ENCODE results near the gene PHYH. TPM values are rescaled to one million over a fixed set of nuclear protein-coding genes. Genes with fewer than 3 reads are reported as not detected.
"Not testable (repeated sequence)": the region's sequence is repeated elsewhere in the genome, so short reads cannot be mapped to it uniquely, and the experiment has no call there.

The PHYH gene
- total and polyA plus RNA-seq, 5 donors = 70.7 to 138 (median 89.1) TPM

- ATAC-seq = no peak
- WGBS = 93% methylated on average over 6 of the region's 6 CpGs
- Histone ChIP-seq H3K4me3 (ENCODE audit: low read length) (no peak overlapping the region), H3K27me3 (ENCODE audit: control insufficient read depth, insufficient read depth) (no peaks in the 10 kb centered on the region), H3K4me1 (ENCODE audit: control insufficient read depth, insufficient read depth, low read length) (peaks cover 3% of the 10 kb centered on the region), H3K9me3 (ENCODE audit: control insufficient read depth, low read length) (no peaks in the 10 kb centered on the region), H3K27ac (ENCODE audit: low read length) (peak overlapping the region; percentile 23)
- intact Hi-C loops (cut with DNase I) = no loop called here
- no peak for DNase-seq
These were observed 37.9 kb upstream of the PHYH start for GRCh38 chr10:13337827-13338196.

GRCh38 chr10:13337128-13337826, 37.4 kb upstream of the PHYH start:
- Histone ChIP-seq H3K4me3 (ENCODE audit: low read length) (no peak overlapping the region), H3K4me1 (ENCODE audit: control insufficient read depth, insufficient read depth, low read length) (peaks cover 3% of the 10 kb centered on the region), H3K9me3 (ENCODE audit: control insufficient read depth, low read length) (no peaks in the 10 kb centered on the region), H3K27ac (ENCODE audit: low read length) (no peak overlapping the region), H3K27me3 (ENCODE audit: control insufficient read depth, insufficient read depth) (no peaks in the 10 kb centered on the region)
- DNase-seq = no peak
- intact Hi-C loops (cut with DNase I) = no loop called here
- ATAC-seq = no peak
- 94% methylated on average over 4 of the region's 4 CpGs for WGBS

- intact Hi-C loops (cut with DNase I) = no loop called here
- Histone ChIP-seq H3K4me1 (ENCODE audit: control insufficient read depth, insufficient read depth, low read length) (peaks cover 3% of the 10 kb centered on the region), H3K4me3 (ENCODE audit: low read length) (no peak overlapping the region), H3K27me3 (ENCODE audit: control insufficient read depth, insufficient read depth) (no peaks in the 10 kb centered on the region), H3K27ac (ENCODE audit: low read length) (no peak overlapping the region), H3K9me3 (ENCODE audit: control insufficient read depth, low read length) (no peaks in the 10 kb centered on the region)
- 94% methylated on average over 9 of the region's 9 CpGs for WGBS
- ATAC-seq (no peak), DNase-seq (no peak)
These were observed 36.0 kb upstream of the PHYH start for GRCh38 chr10:13335881-13336280.

- no peak for ATAC-seq
- no peak for DNase-seq
- H3K4me1 ChIP-seq (ENCODE audit: control insufficient read depth, insufficient read depth, low read length) = peaks cover 3% of the 10 kb centered on the region
- H3K27me3 ChIP-seq (ENCODE audit: control insufficient read depth, insufficient read depth) = no peaks in the 10 kb centered on the region
- 96% methylated on average over 2 of the region's 2 CpGs for WGBS
- no peak overlapping the region for H3K27ac ChIP-seq (ENCODE audit: low read length)
- H3K4me3 ChIP-seq (ENCODE audit: low read length) = no peak overlapping the region
- intact Hi-C loops (cut with DNase I) = no loop called here
- H3K9me3 ChIP-seq (ENCODE audit: control insufficient read depth, low read length) = no peaks in the 10 kb centered on the region
These were observed 34.7 kb upstream of the PHYH start for GRCh38 chr10:13334556-13334955.

GRCh38 chr10:13331646-13332045, 31.8 kb upstream of the PHYH start:
- ATAC-seq (no peak), DNase-seq (no peak)
- Histone ChIP-seq H3K9me3 (ENCODE audit: control insufficient read depth, low read length) (no peaks in the 10 kb centered on the region), H3K4me1 (ENCODE audit: control insufficient read depth, insufficient read depth, low read length) (no peaks in the 10 kb centered on the region), H3K27ac (ENCODE audit: low read length) (no peak overlapping the region), H3K27me3 (ENCODE audit: control insufficient read depth, insufficient read depth) (no peaks in the 10 kb centered on the region), H3K4me3 (ENCODE audit: low read length) (no peak overlapping the region)
- intact Hi-C loops (cut with DNase I) = no loop called here
- 91% methylated on average over 5 of the region's 5 CpGs for WGBS

GRCh38 chr10:13330980-13331379, 31.1 kb upstream of the PHYH start:
- H3K4me1 ChIP-seq (ENCODE audit: control insufficient read depth, insufficient read depth, low read length); H3K4me3 ChIP-seq (ENCODE audit: low read length); H3K9me3 ChIP-seq (ENCODE audit: control insufficient read depth, low read length); H3K27ac ChIP-seq (ENCODE audit: low read length); intact Hi-C loops (cut with DNase I); ATAC-seq; H3K27me3 ChIP-seq (ENCODE audit: control insufficient read depth, insufficient read depth); DNase-seq: not testable (repeated sequence)
- 98% methylated on average over 8 of the region's 8 CpGs for WGBS

- 95% methylated on average over 3 of the region's 3 CpGs for WGBS
- ATAC-seq (no peak), DNase-seq (no peak)
- H3K4me3 ChIP-seq (ENCODE audit: low read length) = no peak overlapping the region
- H3K9me3 ChIP-seq (ENCODE audit: control insufficient read depth, low read length) = no peaks in the 10 kb centered on the region
- no peaks in the 10 kb centered on the region for H3K4me1 ChIP-seq (ENCODE audit: control insufficient read depth, insufficient read depth, low read length)
- no peaks in the 10 kb centered on the region for H3K27me3 ChIP-seq (ENCODE audit: control insufficient read depth, insufficient read depth)
- intact Hi-C loops (cut with DNase I) = no loop called here
- no peak overlapping the region for H3K27ac ChIP-seq (ENCODE audit: low read length)
These were observed 29.7 kb upstream of the PHYH start for GRCh38 chr10:13329565-13329964.

- H3K27ac ChIP-seq (ENCODE audit: low read length) = no peak overlapping the region
- intact Hi-C loops (cut with DNase I) = no loop called here
- no peaks in the 10 kb centered on the region for H3K4me1 ChIP-seq (ENCODE audit: control insufficient read depth, insufficient read depth, low read length)
- DNase-seq (no peak), ATAC-seq (peak; percentile 20 to 51)
- no peaks in the 10 kb centered on the region for H3K27me3 ChIP-seq (ENCODE audit: control insufficient read depth, insufficient read depth)
- H3K4me3 ChIP-seq (ENCODE audit: low read length) = no peak overlapping the region
- H3K9me3 ChIP-seq (ENCODE audit: control insufficient read depth, low read length) = no peaks in the 10 kb centered on the region
- 85% methylated on average over 10 of the region's 10 CpGs for WGBS
These were observed 28.7 kb upstream of the PHYH start for GRCh38 chr10:13328613-13329012.

GRCh38 chr10:13328126-13328525, 28.3 kb upstream of the PHYH start:
- no peaks in the 10 kb centered on the region for H3K9me3 ChIP-seq (ENCODE audit: control insufficient read depth, low read length)
- no peak for DNase-seq
- no peaks in the 10 kb centered on the region for H3K4me1 ChIP-seq (ENCODE audit: control insufficient read depth, insufficient read depth, low read length)
- 95% methylated on average over 5 of the region's 5 CpGs for WGBS
- intact Hi-C loops (cut with DNase I) = no loop called here
- no peak overlapping the region for H3K27ac ChIP-seq (ENCODE audit: low read length)
- ATAC-seq = peak in 1 of 2 donors; percentile 17
- H3K4me3 ChIP-seq (ENCODE audit: low read length) = no peak overlapping the region
- H3K27me3 ChIP-seq (ENCODE audit: control insufficient read depth, insufficient read depth) = no peaks in the 10 kb centered on the region

- WGBS = 32% methylated on average over 3 of the region's 3 CpGs
- Histone ChIP-seq H3K4me3 (ENCODE audit: low read length) (no peak overlapping the region), H3K27me3 (ENCODE audit: control insufficient read depth, insufficient read depth) (no peaks in the 10 kb centered on the region), H3K27ac (ENCODE audit: low read length) (no peak overlapping the region), H3K9me3 (ENCODE audit: control insufficient read depth, low read length) (no peaks in the 10 kb centered on the region), H3K4me1 (ENCODE audit: control insufficient read depth, insufficient read depth, low read length) (no peaks in the 10 kb centered on the region)
- DNase-seq (no peak), ATAC-seq (peak; percentile 88 to 96)
- intact Hi-C loops (cut with DNase I) = no loop called here
These were observed 27.7 kb upstream of the PHYH start for GRCh38 chr10:13327534-13327933.

- Histone ChIP-seq H3K4me1 (ENCODE audit: control insufficient read depth, insufficient read depth, low read length) (no peaks in the 10 kb centered on the region), H3K27me3 (ENCODE audit: control insufficient read depth, insufficient read depth) (no peaks in the 10 kb centered on the region), H3K4me3 (ENCODE audit: low read length) (no peak overlapping the region), H3K27ac (ENCODE audit: low read length) (no peak overlapping the region), H3K9me3 (ENCODE audit: control insufficient read depth, low read length) (no peaks in the 10 kb centered on the region)
- 95% methylated on average over 24 of the region's 24 CpGs for WGBS
- DNase-seq (no peak), ATAC-seq (no peak)
- intact Hi-C loops (cut with DNase I) = no loop called here
These were observed 22.8 kb upstream of the PHYH start for GRCh38 chr10:13322615-13323148.

GRCh38 chr10:13321576-13321975, 21.7 kb upstream of the PHYH start:
- H3K27ac ChIP-seq (ENCODE audit: low read length) = no peak overlapping the region
- no peaks in the 10 kb centered on the region for H3K27me3 ChIP-seq (ENCODE audit: control insufficient read depth, insufficient read depth)
- WGBS = 95% methylated on average over 13 of the region's 13 CpGs
- no peaks in the 10 kb centered on the region for H3K4me1 ChIP-seq (ENCODE audit: control insufficient read depth, insufficient read depth, low read length)
- no peak overlapping the region for H3K4me3 ChIP-seq (ENCODE audit: low read length)
- intact Hi-C loops (cut with DNase I) = no loop called here
- no peaks in the 10 kb centered on the region for H3K9me3 ChIP-seq (ENCODE audit: control insufficient read depth, low read length)
- ATAC-seq (no peak), DNase-seq (no peak)
